Measurements from ENCODE around the gene CCDC148. TPM values are rescaled to one million over a fixed set of nuclear protein-coding genes. Genes with fewer than 3 reads are reported as not detected.
"Not testable (repeated sequence)": the region's sequence is repeated elsewhere in the genome, so short reads cannot be mapped to it uniquely, and the experiment has no call there.

CCDC148 gene
- total RNA-seq, 1 experiment from 2014 or later, result 0.46 TPM

DNA sequence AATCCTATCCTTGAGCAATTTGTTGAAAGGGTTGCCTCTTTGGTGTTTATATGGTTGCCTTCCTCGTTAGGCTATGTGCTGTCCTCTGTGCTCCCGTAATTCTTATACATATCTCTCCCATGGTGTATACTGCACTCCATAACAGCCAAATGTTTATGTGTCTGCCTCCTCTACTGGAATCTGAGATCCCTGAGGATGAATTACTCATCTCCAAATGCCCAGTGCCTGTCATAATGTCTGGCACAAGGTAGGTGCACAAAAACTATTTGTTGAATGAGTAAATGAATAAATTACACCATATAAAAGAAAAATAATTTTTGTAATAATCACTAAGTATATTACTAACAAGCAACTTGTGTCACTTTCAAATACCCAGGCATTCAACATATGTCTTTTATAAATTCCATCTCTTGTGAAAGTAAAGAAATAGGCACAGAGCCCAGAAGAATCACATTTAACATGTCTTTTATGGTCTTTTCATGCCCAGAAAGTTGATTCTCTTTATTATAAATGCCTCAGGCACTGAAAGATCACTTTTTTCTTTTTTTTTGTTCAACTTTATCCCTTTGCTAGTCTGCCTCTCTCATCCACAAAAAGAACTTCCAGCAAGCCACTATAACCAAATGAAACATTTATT is 164.9 kb downstream of the CCDC148 start:
- DNase-seq (ENCODE audit: low read depth), result no peak

DNA sequence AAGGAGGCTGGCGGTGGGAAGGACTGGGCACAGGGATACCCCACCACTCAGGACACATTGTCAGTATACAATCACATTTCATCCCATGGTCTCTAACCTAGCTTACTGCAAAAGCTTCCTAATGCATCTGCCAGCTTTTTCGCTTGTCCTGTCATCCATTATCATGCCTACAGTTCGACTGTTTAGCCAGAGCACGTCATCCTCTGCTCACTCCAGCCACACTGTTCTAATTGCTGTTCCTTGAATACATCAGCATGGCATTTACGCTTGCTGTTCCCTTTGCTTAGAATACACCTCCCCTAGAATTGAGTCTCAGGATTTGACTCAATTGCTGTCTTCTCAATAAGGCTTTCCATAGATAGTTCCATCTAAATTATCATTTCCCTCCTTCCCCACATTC is 166.3 kb downstream of the CCDC148 start:
- DNase-seq (ENCODE audit: low read depth), result no peak

DNA sequence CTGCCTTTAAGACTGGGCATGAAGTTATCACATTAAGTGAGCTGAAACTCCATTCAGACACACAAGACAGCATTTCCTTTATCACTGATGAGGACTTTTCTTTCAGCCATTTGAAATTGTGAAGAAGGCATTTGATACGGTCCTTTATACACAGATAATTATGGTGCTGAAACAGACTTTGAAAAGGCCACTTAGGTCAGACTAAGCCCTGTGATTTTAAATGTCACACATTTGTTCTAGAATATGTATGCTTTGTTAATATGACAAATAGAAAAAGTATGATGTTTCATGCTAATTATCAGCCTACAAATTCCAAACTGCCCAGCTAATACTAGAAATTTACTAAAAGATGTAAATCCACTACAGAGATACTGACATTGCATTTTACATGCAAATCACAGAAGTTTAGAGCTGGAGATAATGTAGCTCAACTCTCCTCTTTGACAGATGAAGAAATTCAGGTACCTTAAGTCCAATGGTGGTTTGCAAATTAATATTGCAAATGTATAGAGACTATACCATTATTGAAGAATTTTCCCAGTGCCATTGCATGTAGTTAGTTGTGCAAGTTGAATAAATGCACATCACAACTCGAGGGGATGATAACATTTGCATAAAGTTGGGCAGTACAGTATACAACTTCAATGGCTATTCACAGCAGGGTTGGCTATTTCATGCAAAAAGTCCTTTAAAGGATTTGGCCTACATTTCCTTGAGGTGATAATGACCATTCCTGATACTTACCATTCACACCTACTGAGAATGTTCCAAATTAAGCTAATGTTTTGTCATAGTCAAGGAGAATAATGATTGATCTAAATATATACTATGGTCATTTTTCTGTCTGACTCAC is 179.7 kb downstream of the CCDC148 start:
- DNase-seq (ENCODE audit: low read depth), result no peak

DNA sequence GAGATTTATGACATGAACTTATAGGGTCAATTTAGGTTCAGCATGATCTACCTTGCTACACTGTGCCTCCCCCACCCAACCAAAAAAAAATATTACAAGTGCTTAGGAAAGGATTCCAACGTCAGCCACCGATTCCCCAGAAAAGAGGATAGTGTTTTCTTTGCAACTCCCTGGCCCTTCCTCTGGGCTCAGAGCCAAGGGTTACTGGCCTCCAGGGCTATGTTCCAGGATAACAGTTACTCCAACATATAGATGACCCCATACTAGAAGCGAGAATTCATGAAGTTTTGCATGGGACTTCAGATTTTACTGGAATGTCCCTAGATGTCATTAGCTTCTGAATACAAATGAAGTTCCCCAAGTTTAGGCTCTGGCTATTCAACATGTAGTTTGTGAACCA is 182.8 kb downstream of the CCDC148 start:
- DNase-seq (ENCODE audit: low read depth), result no peak

DNA sequence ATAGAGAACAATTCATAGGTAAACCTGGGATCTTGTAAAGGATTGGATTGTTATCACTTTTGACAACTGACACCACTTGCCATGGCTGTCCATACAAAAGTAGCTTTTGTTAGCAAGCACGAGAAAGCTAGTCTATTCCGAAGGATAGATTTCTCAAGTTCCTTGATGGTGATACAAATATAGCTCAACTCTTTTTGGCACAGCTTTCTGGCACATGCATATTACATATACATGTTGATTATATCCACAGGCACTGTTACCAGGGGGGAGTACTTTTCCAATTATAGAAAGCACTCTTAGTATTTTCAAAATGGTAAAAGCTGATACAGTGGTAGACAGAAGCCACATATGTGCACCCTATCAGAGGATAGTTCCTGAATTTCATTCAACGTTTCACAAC is 186.0 kb downstream of the CCDC148 start:
- no peak for DNase-seq (ENCODE audit: low read depth)

DNA sequence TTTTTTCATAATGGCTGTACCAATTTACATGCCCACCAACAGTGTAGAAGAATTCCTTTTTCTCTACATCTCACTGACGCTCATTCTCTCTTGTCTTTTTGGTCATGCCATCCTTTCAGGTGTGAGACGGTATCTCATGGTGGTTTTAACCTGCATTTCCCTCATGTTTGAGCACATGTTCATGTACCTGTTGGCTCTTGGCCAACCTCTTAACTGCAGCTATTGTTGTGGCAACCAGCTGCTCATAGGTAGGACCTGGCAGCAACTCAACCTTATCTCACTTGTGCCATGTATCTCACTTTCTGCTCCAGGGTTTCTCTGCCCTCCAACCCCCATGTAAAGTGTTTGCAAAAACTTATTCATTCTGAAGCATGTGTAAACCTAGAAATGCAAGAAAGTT is 187.4 kb downstream of the CCDC148 start:
- no peak for DNase-seq (ENCODE audit: low read depth)

DNA sequence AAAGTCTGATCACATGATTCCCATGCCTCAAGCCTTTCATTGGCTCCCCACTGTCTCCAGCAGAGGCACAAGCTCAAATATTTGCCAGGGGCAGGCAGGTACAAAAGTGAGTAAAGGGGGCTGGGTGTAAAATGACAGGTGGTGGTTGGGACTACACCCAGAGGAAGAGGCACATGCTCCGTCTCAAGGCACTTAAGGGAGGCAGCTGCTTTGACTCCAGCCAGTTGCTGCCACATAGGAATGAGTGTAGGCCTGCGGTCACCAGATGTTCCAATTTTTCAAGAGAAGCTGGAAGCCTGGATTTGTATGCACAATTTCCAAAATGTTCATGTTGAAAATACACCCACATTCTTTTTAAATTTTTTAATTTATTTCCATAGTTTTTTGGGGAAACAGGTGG is 190.4 kb downstream of the CCDC148 start:
- no peak for DNase-seq (ENCODE audit: low read depth)

DNA sequence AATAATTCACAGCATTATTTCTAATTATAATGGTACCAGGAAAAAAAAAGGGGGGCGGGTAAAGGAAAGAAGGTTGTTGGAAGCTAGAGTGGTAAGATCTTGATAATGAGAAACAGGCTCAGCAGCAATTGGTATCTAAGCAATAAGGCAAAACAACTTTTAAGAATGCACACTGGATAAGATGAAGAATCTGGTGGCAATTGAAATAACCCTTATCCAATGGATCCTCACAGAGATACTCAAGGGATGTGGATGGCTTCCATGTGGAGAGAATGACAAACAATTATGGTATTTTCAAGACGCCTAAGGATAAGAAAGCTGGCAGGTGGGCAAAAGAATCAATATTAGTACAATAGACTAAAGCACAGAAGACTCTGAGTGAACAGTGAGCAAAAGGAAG is 201.3 kb downstream of the CCDC148 start:
- DNase-seq (ENCODE audit: low read depth), result no peak

DNA sequence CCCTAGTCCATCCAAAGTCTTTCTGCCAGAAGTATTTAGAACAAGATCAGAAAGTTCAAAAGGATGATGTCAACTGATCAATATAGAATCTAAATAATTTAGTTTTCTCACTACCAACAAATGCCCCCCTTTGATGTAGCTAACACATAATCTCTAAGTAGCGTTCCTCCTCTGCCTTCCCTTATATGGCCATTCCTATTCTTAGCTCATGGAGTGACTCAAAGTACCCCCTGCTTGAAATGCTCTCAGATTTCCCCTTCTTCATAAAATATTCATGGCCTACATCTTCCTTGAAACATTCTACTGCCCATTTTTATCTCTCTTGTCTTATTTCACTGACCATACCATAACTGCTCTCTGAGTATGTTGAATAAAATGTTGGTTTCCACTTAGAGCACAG is 203.4 kb downstream of the CCDC148 start:
- no peak for DNase-seq (ENCODE audit: low read depth)

DNA sequence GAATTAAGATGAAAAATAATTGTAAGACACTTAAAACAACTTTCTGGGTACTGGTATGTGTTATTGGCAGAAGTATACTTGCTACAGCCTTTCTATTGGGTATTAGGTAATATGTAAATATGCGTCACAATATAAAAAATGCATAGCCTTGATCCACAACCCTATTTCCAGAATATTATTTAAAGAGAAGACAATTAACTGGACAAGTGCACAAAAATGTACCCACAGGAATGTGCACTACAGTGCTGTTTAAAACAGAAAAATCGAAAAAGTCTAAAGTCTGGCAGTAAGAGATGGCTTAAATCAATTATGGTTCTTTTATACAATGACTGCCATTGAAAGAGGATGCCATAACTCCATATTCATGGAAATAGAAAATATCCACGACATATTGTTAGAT is 205.2 kb downstream of the CCDC148 start:
- DNase-seq (ENCODE audit: low read depth), result no peak

DNA sequence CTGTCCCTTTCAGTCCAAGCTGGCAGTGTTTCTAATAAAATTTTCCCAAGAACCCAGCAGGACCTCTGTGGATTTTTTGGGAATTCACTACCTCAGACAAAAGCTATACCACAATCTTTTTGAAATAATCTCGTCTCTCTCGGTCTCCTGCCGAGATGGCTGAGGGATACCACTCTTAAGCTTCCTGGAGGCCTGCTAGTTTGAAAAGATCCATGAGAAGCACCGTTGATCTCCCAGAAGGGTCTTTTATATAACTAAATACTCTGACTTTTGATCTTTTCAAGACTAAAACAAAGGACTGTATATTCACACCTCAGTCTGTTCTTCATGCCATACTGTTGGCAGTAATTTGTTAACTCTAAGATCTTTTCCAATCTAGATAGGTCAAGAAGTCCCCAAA is 213.2 kb downstream of the CCDC148 start:
- DNase-seq (ENCODE audit: low read depth), result no peak

DNA sequence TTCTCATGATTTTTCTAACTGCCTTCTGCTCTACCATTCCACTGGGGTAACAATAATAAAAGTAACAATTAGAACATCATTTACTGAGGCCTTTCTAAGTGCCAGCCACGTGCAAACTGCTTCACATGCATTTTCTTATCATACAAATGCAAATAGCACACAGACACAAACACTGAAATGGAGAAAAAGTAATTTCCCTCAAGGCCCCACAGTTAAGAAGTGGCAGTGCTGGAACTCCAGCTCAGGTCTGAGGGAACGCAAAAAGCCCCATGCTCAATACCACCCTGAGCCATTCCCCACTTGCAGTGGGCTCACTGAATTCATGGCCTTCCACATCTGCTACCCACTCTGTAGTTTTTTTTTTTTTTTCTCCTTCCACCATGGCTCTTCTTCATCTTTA is 214.3 kb downstream of the CCDC148 start:
- no peak for DNase-seq (ENCODE audit: low read depth)

DNA sequence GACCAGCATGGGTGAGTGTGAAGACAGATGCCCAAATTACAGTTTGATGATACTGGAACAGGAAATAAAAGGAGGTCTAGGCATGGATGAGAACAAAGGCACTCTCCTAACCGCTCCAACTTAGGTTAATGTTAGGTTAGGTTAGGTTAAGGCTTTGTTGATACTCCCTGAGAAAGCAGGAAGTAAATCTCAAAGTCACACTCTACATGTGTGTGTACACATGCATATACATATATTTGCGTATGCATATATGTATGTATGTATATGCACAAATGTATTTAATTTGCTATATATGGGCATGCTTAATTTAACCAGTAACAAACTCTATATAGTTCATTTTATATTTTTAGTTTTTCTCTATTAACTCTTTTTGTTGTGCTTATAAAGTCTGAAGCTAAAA is 215.6 kb downstream of the CCDC148 start:
- no peak for DNase-seq (ENCODE audit: low read depth)

DNA sequence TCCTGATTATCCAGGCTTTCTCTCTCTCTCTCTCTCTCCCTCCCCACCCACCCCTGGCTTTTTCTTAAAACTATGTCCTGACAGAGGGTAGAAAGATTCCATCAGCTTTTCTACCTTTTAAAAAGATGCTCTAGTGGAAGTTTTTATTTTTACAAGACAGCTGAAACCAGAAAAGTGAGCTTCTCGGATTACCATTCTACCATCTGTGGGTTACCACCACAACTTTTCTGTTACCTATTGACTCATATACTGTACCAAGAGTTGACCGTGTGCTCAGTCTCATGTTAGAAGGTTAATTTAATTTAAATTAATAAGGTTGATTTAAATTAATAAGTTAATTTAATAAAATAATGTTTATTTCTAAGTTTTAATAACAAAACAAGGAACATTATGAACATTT is 217.3 kb downstream of the CCDC148 start:
- DNase-seq (ENCODE audit: low read depth), result no peak

DNA sequence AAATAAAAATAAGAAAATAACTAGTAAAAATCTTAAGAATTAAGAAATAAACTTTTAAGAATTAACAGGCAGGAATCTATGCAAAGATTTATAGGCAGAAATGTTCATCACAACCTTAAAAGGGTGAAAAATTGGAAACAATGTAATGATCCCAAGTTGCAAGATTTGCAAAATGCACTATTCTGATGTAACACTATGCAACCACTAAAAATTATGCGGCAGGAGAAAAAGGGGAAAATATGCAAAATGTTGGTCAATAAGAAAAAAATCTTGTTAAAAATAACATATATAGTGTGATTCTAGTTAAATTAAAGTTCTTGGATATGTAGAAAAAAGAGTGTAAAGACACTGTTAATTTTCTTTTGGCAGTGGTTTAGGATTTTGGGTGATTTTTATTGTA is 222.1 kb downstream of the CCDC148 start:
- DNase-seq (ENCODE audit: low read depth), result no peak

DNA sequence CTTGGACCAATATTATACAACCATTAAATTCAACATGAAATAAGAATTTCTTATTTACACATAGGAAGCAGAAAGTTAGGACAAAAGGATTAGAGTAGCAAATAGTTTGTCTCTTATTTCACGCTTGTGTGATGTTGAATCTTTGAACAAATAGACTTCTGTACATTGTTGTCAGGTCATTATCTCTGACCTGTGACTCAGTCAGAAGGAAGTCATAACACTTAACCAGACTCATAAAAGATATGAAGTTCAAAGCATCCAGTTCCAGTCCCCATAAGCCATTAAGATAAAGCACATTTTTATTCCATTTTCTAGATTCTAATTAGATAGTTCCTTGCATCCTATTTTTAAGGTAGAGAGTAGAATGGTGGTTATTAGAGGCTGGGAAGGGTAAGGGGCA is 224.1 kb downstream of the CCDC148 start:
- DNase-seq (ENCODE audit: low read depth), result peak; percentile 52

DNA sequence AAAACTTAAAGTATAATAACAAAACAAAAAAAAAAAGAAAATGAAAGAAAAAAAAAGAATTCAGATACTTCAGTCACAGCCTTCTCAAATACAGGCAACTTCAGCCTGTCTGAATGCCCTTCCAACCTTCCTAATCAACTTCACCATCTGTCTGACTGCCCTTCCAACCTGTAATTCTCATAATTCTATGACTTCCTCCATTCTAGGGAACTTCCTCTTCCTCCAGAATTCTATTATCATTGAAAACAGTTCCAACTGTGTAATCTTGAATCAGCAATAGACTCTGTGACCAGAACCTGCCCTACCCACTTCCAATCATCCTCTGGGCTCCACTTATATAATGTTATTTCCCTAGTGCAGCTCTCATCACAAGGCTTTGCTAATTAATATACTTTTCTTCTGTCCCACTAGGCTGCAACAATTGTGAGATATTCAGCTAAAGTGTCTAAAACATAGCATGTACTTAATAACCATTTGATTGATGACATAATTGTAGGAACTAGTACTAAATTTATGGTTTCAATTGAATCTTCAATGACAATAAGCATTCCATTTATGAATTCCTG is 227.5 kb downstream of the CCDC148 start:
- no peak for DNase-seq (ENCODE audit: low read depth)

DNA sequence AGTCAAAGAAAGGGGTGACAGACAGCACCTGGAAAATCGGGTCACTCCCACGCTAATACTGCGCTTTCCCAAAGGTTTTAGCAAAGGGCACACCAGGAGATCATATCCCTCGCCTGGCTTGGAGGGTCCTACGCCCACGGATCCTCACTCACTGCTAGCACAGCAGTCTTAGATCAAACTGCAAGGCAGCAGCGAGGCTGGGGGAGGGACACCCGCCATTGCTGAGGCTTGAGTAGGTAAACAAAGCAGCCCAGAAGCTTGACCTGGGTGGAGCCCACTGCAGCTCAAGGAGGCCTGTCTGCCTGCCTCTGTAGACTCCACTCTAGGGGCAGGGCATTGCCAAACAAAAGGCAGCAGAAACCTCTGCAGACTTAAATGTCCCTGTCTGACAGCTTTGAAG is 233.5 kb downstream of the CCDC148 start:
- DNase-seq (ENCODE audit: low read depth), result not testable (repeated sequence)

DNA sequence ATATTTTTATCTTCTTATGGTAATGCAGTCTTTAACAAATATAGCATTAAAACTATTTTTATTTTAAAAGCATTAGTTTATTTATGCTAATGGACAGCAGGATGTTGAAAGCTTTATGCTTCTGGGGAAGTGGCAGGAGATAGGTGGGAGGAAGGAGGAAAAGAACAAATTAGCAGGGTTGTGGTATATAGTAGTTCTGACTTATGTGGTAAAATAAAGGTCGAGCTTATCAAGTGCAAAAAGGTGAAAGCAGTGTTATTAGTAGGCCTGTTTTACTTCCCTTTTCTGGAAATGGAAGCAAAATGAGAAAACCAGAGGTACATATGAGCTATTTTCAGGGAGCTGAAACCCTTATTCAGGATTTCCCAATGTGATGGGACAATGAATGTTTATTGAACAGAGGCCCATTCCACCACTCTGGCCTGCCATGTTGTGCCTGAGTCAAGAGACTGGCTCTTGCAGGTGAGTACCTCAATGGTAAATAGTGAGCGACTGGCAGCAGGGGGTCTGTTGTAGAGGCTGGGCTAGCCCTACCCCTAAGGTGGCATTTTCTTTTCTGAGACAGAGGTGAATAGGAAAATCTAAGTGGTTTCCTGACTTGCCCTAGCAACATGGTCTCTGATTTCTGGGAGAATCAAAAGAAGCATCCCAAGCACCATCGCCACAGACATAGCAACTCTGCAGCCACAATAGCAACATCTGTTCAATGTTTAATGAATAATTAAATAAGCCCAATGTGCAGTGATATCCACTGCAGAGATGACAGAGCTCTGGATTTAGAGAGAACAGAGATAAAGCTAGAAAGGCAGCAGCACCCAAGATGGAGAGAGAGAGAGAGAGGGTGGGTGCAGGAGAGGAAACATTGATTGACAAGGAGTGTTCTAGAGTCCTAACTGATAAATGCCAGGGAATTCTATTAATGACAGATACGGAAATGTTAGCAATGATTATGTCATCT is 235.2 kb downstream of the CCDC148 start:
- no peak for DNase-seq (ENCODE audit: low read depth)

DNA sequence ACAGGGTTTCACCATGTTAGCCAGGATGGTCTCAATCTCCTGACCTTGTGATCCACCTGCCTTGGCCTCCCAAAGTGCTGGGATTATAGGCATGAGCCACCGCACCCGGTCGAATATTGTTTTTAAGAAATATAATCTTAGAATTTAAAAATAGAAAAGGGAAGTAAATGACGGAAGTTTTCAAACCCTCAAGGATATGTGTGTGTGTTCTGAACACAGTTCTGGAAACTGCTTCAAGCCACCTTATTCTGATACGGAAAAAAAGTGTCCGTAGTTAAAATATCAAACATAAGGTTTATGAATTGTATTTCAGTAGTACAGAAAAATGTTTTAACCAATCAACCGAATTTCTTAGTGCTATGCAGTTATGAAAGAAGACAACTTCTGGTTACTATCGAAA is 239.0 kb downstream of the CCDC148 start:
- no peak for DNase-seq (ENCODE audit: low read depth)

DNA sequence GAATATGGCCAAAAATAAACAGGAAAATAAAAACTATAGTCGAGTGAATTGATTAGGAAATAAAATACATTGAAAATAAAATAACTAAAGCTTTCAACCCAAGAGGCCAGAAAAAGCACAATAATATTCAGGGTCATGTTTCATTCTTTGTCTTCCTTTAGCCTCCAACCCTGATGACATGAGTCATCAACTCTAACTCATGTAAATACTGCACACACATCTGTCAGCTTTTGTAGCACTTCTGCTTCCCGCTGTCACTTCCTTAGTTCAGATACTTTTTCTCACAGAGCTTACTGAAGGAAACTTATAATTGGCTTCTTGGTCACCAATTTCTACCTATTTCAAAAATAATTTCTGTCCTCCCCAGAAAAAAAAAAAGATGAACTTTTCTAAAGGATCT is 242.1 kb downstream of the CCDC148 start:
- peak; percentile 64 for DNase-seq (ENCODE audit: low read depth)

DNA sequence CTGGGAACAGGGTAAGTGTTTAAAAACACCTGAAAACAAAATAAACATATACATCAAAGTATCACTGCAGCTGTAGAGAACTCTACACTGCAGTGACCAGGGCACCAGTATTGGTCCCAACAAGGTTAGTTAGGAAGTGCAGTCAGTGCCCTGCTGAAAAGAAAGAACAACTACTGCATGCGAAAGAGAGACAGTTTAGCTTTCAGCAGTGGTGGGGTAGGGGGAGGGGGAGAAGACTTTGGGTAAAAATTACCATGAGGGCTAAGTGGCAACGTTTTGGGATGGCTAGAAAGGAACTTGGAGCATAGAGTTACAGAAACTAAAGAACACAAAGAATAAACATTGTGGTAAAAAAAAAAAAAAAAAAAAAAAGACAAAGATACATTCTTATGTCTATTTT is 242.8 kb downstream of the CCDC148 start:
- no peak for DNase-seq (ENCODE audit: low read depth)
